Upper lobe of right lung (tissue), 1 donor: Measurements from ENCODE around the gene PCDHGB5. TPM values are rescaled to one million over a fixed set of nuclear protein-coding genes. Genes with fewer than 3 reads are reported as not detected.
A peak's percentile ranks its signal among the peaks of the same experiment; 100 is the strongest.
"Not testable (repeated sequence)": the region's sequence is repeated elsewhere in the genome, so short reads cannot be mapped to it uniquely, and the experiment has no call there.

Source experiments
- ATAC-seq: fragments of 200-7000 bp; cut with Tn5 transposase; one replicate; pipeline ENCODE4 v1.9.1; 2020; ENCODE audit warnings: mild to moderate bottlenecking, moderate library complexity
- DNase-seq: peaks from one replicate; pipeline ENCODE4 v3.0.0-alpha.2; 2020
- H3K27ac ChIP-seq: fragments of 200-600 bp; one replicate; pipeline ENCODE4 v1.8.0; 2022
- H3K27me3 ChIP-seq: fragments of 200-600 bp; one replicate; pipeline ENCODE4 v1.8.0; 2022; ENCODE audit warnings: mild to moderate bottlenecking
- H3K36me3 ChIP-seq: fragments of 200-600 bp; one replicate; pipeline ENCODE4 v1.8.0; 2022
- H3K4me1 ChIP-seq: fragments of 200-600 bp; one replicate; pipeline ENCODE4 v1.8.0; 2022
- H3K4me3 ChIP-seq: fragments of 200-600 bp; one replicate; pipeline ENCODE4 v1.8.0; 2022; ENCODE audit warnings: mild to moderate bottlenecking
- H3K9me3 ChIP-seq: fragments of 200-600 bp; one replicate; pipeline ENCODE4 v1.8.0; 2022
- intact Hi-C: fragments of 100-400 bp; cut with DNase I; formaldehyde crosslinking; loops from one replicate; pipeline ENCODE4 v1.11.0; 2022
- long read RNA-seq: library from polyadenylated mRNA; unstranded; transcript quantifications from one replicate; pipeline ENCODE4 v2.0.0, GENCODE V29; 2021
- total RNA-seq: library from RNA; stranded (reverse); fragmentation: NEBNext Ultra II Directional; extraction: Animal tissue kit (Norgen Biotek cat#: 25700); gene quantifications from one replicate; pipeline ENCODE4 v1.2.1, GENCODE V29; 2021
- TF ChIP-seq, protein P1 (sequence below): fragments of 200-600 bp; IDR thresholded peaks from one replicate; pipeline ENCODE4 v1.8.0; 2022; ENCODE audit warnings: antibody characterized with exemption
- donor health status: DM: no; HTN: yes; CAD: no; lungs with severe emphysema.

Gene PCDHGB5
- 11.0 TPM for total RNA-seq
- long read RNA-seq, full-length matches to known transcripts = 4 of 4 reads
- long read RNA-seq, partial matches to known transcripts = 0 of 4 reads
- long read RNA-seq, other reads (novel, unspliced or antisense) = 0 of 4 reads

DNA sequence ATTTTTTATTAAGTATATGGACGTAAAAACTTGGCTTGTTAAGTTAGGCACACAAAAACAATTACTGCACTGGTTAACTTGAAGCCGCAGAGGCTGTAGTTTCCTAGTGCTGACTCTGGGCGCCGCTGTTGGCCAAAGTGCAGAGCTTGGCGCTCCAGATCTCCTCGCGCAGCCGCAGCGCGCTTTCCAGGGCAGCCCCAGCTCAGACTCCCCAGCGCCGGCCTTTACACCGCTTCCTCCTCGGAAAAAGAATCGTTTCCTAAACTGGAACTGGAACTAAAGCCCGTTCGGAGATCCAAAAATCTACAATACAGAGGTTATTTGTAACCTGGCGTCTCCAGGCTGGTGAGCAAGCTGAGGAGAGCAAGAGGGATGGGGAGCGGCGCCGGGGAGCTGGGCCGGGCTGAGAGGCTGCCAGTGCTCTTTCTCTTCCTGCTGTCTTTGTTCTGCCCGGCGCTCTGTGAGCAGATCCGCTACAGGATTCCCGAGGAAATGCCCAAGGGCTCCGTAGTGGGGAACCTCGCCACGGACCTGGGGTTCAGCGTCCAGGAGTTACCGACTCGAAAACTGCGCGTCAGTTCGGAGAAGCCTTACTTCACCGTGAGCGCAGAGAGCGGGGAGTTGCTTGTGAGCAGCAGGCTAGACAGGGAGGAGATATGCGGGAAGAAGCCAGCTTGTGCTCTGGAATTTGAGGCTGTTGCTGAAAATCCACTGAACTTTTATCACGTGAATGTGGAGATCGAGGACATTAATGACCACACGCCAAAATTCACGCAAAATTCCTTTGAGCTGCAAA lies at the start of gene PCDHGB5:
Gene PCDHGB5, plus strand, starts transcription at position 192 of the 796 bp plus-strand sequence. Its CDS starts 181 bp downstream, at position 373.
- H3K27me3 ChIP-seq = peaks cover 16% of the 10 kb centered on the region
- TF ChIP-seq, protein P1, sequence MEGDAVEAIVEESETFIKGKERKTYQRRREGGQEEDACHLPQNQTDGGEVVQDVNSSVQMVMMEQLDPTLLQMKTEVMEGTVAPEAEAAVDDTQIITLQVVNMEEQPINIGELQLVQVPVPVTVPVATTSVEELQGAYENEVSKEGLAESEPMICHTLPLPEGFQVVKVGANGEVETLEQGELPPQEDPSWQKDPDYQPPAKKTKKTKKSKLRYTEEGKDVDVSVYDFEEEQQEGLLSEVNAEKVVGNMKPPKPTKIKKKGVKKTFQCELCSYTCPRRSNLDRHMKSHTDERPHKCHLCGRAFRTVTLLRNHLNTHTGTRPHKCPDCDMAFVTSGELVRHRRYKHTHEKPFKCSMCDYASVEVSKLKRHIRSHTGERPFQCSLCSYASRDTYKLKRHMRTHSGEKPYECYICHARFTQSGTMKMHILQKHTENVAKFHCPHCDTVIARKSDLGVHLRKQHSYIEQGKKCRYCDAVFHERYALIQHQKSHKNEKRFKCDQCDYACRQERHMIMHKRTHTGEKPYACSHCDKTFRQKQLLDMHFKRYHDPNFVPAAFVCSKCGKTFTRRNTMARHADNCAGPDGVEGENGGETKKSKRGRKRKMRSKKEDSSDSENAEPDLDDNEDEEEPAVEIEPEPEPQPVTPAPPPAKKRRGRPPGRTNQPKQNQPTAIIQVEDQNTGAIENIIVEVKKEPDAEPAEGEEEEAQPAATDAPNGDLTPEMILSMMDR = peak; percentile 59
- DNase-seq (peak; percentile 76), ATAC-seq (peak; percentile 97)
- H3K4me1 ChIP-seq, intact Hi-C loops, H3K27ac ChIP-seq, H3K36me3 ChIP-seq: not testable (repeated sequence)
- peaks cover 21% of the 10 kb centered on the region for H3K9me3 ChIP-seq
- peak within 1 kb of the TSS; percentile 37 for H3K4me3 ChIP-seq

DNA sequence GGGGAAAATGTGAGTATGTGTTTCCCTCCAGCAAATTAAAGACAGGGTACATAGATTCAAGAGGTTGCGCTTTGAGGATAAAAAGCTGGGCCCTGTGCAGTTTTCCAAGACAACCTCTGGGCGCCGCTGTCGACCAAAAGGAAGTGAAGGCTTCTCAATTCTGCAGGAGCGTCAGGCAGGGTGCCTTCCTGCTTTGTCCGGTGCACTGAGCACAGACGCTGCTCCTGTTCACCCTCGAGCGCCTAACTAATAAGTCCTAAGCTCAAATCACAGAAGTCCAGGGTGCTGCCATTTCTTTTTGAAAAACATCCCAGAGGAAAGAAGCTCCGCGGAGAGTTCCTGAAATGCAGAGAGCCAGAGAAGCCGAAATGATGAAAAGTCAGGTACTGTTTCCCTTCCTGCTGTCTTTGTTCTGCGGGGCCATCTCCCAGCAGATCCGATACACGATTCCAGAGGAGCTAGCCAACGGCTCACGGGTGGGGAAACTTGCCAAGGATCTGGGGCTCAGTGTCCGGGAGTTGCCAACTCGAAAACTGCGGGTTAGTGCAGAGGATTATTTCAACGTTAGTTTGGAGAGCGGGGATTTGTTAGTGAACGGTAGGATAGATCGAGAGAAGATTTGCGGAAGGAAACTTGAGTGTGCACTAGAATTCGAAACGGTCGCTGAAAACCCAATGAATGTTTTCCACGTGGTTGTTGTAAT lies 47.7 kb upstream of the PCDHGB5 start, which contains the start of gene PCDHGB1:
Gene PCDHGB1, plus strand, starts transcription at position 183 of the 703 bp plus-strand sequence. Its CDS starts 162 bp downstream, at position 345.
- Histone ChIP-seq H3K4me1 (no peaks in the 10 kb centered on the region), H3K4me3 (no peak within 1 kb of the TSS), H3K27ac (no peak within 1 kb of the TSS), H3K9me3 (peaks cover 12% of the 10 kb centered on the region), H3K27me3 (peaks cover 5% of the 10 kb centered on the region), H3K36me3 (no peaks in the 10 kb centered on the region)
- ATAC-seq (peak; percentile 71), DNase-seq (no peak)
- TF ChIP-seq, protein P1 = peak; percentile 37
- intact Hi-C loops = no loop called here

DNA sequence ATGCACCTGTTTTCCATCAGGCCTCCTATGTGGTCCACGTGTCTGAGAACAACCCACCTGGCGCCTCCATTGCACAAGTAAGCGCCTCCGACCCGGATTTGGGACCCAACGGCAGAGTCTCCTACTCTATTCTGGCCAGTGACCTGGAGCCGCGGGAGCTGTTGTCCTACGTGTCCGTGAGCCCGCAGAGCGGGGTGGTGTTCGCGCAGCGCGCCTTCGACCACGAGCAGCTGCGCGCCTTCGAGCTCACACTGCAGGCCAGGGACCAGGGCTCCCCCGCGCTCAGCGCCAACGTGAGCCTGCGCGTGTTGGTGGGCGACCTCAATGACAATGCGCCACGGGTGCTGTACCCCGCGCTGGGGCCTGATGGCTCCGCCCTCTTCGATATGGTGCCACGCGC lies 46.2 kb upstream of the PCDHGB5 start:
- intact Hi-C loops = no loop called here
- H3K36me3 ChIP-seq = no peaks in the 10 kb centered on the region

DNA sequence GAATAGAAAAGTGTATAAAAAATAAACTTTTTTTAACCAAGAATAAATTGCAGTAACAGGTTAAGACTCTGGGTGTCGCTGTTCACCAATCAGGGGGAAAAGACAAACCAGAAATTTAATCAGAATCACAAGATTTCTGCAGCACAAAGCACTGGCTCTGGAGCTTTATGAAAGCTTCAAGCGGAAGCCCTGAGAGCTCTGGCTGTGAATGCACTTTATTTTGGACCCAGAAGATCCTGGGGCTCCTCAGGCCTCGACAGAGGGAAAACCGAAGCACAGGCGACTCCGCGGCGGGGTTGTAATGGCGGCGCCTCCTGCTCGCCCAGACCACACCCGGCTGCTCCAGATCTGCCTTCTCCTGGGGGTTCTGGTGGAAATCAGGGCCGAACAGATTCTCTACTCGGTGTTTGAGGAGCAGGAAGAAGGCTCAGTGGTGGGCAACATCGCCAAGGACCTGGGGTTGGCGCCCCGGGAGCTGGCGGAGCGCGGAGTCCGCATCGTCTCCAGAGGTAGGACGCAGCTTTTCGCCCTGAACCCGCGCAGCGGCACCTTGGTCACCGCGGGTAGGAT lies 42.8 kb upstream of the PCDHGB5 start, which contains the start of gene PCDHGA4:
Gene PCDHGA4, plus strand, starts transcription at position 122 of the 570 bp plus-strand sequence. Its CDS starts 87 bp downstream, at position 209.
- TF ChIP-seq, protein P1 = peak; percentile 45
- intact Hi-C loops = no loop called here
- Histone ChIP-seq H3K9me3 (peaks cover 28% of the 10 kb centered on the region), H3K4me3 (peak within 1 kb of the TSS; percentile 40), H3K36me3 (no peaks in the 10 kb centered on the region), H3K4me1 (no peaks in the 10 kb centered on the region), H3K27me3 (peaks cover 5% of the 10 kb centered on the region), H3K27ac (no peak within 1 kb of the TSS)
- no peak for DNase-seq
- no peak for ATAC-seq

More for the DNA sequence above, 46.2 kb upstream of the PCDHGB5 start:
- H3K9me3 ChIP-seq = peaks cover 17% of the 10 kb centered on the region
- no peaks in the 10 kb centered on the region for H3K4me1 ChIP-seq
- no peak for DNase-seq
- no peak overlapping the region for H3K4me3 ChIP-seq
- no peak for ATAC-seq
- H3K27ac ChIP-seq = no peak overlapping the region
- TF ChIP-seq, protein P1 = no peak
- peaks cover 5% of the 10 kb centered on the region for H3K27me3 ChIP-seq

DNA sequence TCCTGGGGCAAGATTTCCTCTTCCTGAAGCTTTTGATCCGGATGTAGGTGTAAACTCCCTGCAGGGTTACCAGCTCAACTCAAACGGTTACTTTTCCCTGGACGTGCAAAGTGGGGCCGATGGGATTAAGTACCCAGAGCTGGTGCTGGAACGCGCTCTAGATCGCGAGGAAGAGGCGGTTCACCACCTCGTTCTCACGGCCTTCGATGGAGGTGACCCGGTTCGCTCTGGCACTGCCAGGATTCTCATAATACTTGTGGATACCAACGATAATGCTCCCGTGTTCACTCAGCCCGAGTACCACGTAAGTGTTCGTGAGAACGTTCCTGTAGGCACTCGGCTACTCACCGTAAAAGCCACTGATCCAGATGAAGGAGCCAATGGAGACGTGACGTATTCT lies 42.1 kb upstream of the PCDHGB5 start:
- Histone ChIP-seq H3K36me3 (no peaks in the 10 kb centered on the region), H3K4me1 (no peaks in the 10 kb centered on the region), H3K4me3 (no peak overlapping the region), H3K27me3 (peaks cover 9% of the 10 kb centered on the region), H3K27ac (no peak overlapping the region), H3K9me3 (peaks cover 23% of the 10 kb centered on the region)
- DNase-seq (no peak), ATAC-seq (no peak)
- intact Hi-C loops = no loop called here
- TF ChIP-seq, protein P1 = no peak
